Endothelial cell of umbilical vein (primary cell): Measurements from ENCODE around the gene GRIK1. TPM values are rescaled to one million over a fixed set of nuclear protein-coding genes. Genes with fewer than 3 reads are reported as not detected.

Experiments used
- BruUV-seq: library from RNA; stranded (reverse); fragments of 400-500 nt; replicated peaks from 2 replicates; lab custom pipeline; 2021; lab: Mats Ljungman, UMichigan
- CTCF ChIA-PET: fragments of 300-600, 350-600 bp; sonication (Branson Sonifier 250); formaldehyde crosslinking; loops from one replicate; lab custom pipeline; 2021; ENCODE audit warnings: antibody characterized with exemption, inconsistent platforms; lab: Charles Lee
- POLR2A ChIA-PET: fragments of 300-600, 350-600 bp; sonication (Branson Sonifier 250); formaldehyde crosslinking; loops from one replicate; lab custom pipeline; 2021; ENCODE audit warnings: antibody characterized with exemption, inconsistent platforms; lab: Charles Lee
- DNase-seq: peaks from one replicate; pipeline ENCODE4 v3.0.0-alpha.2; 2011; ENCODE audit warnings: low read depth, low spot score
- FAIRE-seq: peaks from 2 replicates; lab custom pipeline; 2011; peaks lifted over from hg19 to GRCh38; lab: Jason Lieb, UNC
- H2AFZ ChIP-seq: 2 replicates; pipeline ENCODE4 v1.6.0; 2012; ENCODE audit warnings: low read depth, low read length, control low read depth, inconsistent platforms
- H3K27ac ChIP-seq: 2 replicates; pipeline ENCODE4 v1.5.1; 2011; ENCODE audit warnings: low read depth, mild to moderate bottlenecking, control low read depth, low read length, moderate library complexity; ENCODE audit not compliant: insufficient read depth
- H3K27me3 ChIP-seq, 2 experiments: 2 replicates each; pipeline versions ENCODE4 v1.6.0 to v1.6.1; 2011; ENCODE audit warnings: low read length in 2 of 2, mixed read lengths in 1 of 2; ENCODE audit not compliant: control insufficient read depth in 2 of 2, insufficient read depth in 2 of 2
- H3K36me3 ChIP-seq, 2 experiments: 2 replicates in 1 of 2; 3 replicates in 1 of 2; pipeline ENCODE4 v1.5.1; 2011; ENCODE audit warnings: low read length in 2 of 2, mild to moderate bottlenecking in 1 of 2, moderate library complexity in 1 of 2; ENCODE audit not compliant: control insufficient read depth in 2 of 2, insufficient read depth in 2 of 2; ENCODE audit errors: extremely low read depth in 1 of 2
- H3K4me1 ChIP-seq: 3 replicates; pipeline ENCODE4 v1.5.1; 2011; ENCODE audit warnings: mild to moderate bottlenecking, low read length; ENCODE audit not compliant: control insufficient read depth, insufficient read depth; ENCODE audit errors: extremely low read depth
- H3K4me2 ChIP-seq: 2 replicates; pipeline ENCODE4 v1.6.1; 2011; ENCODE audit warnings: low read length, control low read depth, mixed read lengths; ENCODE audit not compliant: insufficient read depth
- H3K4me3 ChIP-seq, 3 experiments: fragments of 200-600 bp in 1 of 3; sonication (generic), shearing (Covaris generic) in 1 of 3; replicated peaks in 1 of 3; 2 replicates each; pipeline ENCODE4 v1.5.1; 2011 to 2016; ENCODE audit warnings: control low read depth in 3 of 3, low read length in 3 of 3, mild to moderate bottlenecking in 2 of 3, inconsistent platforms in 1 of 3, low read depth in 1 of 3, moderate library complexity in 1 of 3; ENCODE audit not compliant: insufficient read depth in 1 of 3
- H3K79me2 ChIP-seq: 2 replicates; pipeline ENCODE4 v1.6.0; 2012; ENCODE audit warnings: low read length, inconsistent platforms; ENCODE audit not compliant: control insufficient read depth, insufficient read depth
- H3K9ac ChIP-seq: replicated peaks from 2 replicates; pipeline ENCODE3; 2011; ENCODE audit warnings: low read length, control low read depth; ENCODE audit not compliant: insufficient read depth; ENCODE audit errors: extremely low read depth
- H3K9me1 ChIP-seq: replicated peaks from 3 replicates; pipeline ENCODE4 v1.6.0; 2011; ENCODE audit warnings: mild to moderate bottlenecking, low read length; ENCODE audit not compliant: control insufficient read depth, insufficient read depth; ENCODE audit errors: extremely low read depth
- H3K9me3 ChIP-seq: replicated peaks from 2 replicates; pipeline ENCODE4 v1.5.1; 2012; ENCODE audit warnings: low read length, inconsistent platforms; ENCODE audit not compliant: control insufficient read depth, insufficient read depth
- H4K20me1 ChIP-seq: replicated peaks from 2 replicates; pipeline ENCODE3; 2011; ENCODE audit warnings: mild to moderate bottlenecking, low read length; ENCODE audit not compliant: control insufficient read depth, insufficient read depth; ENCODE audit errors: extremely low read depth
- EZH2 ChIP-seq: IDR thresholded peaks from 2 replicates; pipeline ENCODE4 v1.6.1; 2012; ENCODE audit warnings: borderline replicate concordance, low read depth, mild to moderate bottlenecking, moderate library complexity, low read length, inconsistent platforms; ENCODE audit not compliant: severe bottlenecking
- MYC ChIP-seq: IDR thresholded peaks from one replicate; pipeline ENCODE4 v1.6.1; 2011; ENCODE audit warnings: mild to moderate bottlenecking, low read depth, low read length
- POLR2AphosphoS5 ChIP-seq: IDR thresholded peaks from 2 replicates; pipeline ENCODE4 v1.6.1; 2012; ENCODE audit warnings: low read depth, mild to moderate bottlenecking, control low read depth, low read length, moderate library complexity; ENCODE audit not compliant: insufficient read depth
- dilution Hi-C: fragments of 300-500 bp; cut with MboI; formaldehyde crosslinking; loops from one replicate; pipeline ENCODE4 v1.15.0; 2019; ENCODE audit warnings: low sequenced_read_pairs; ENCODE audit not compliant: extremely low pct_ligation_motif_present
- intact Hi-C: fragments of 100-400 bp; cut with micrococcal nuclease; formaldehyde crosslinking; loops from one replicate; pipeline ENCODE4 v1.10.0; 2022
- polyA plus RNA-seq, 4 experiments: library from polyadenylated mRNA; depleted of rRNA in 3 of 4; stranded (reverse) in 3 of 4; unstranded in 1 of 4; fragments of >200 nt; gene quantifications; 2 replicates each; pipeline versions ENCODE4 v1.2.1 to v1.2.3, GENCODE V29; 2011 to 2012; ENCODE audit warnings: missing spikeins in 1 of 4
- total RNA-seq: library from RNA; stranded (reverse); gene quantifications from 2 replicates; pipeline ENCODE4 v1.2.3, GENCODE V29; 2021

The GRIK1 gene
- total and polyA plus RNA-seq, 2 donors (not counting 3 experiments of a cell fraction or from before 2014, with no cell fraction given) = not detected

DNA sequence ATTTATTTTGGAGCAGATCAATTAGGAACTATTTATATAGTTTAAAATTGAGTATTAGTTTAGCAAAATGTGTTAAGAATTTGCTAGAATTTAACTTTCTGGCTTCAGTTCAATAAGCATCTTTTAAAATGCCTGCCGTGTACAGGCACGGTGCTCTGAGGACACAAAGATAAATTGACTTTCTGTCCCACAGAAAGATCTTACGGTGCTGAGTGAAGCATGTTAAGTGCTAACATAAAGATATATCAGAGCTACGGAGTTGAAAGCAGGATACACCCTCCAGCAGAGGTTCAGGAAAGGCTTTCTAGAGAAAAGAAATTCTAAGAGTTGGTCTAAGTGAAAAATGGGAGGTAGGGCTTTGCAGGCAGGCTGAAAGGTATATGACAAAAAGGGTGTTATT, 305.4 kb downstream of the GRIK1 start:
- no peaks in the 10 kb centered on the region for H4K20me1 ChIP-seq
- H2AFZ ChIP-seq = no peak overlapping the region
- no peaks in the 10 kb centered on the region for H3K79me2 ChIP-seq
- no peaks in the 10 kb centered on the region for H3K36me3 ChIP-seq
- ChIA-PET CTCF (interaction anchor here (0.9 kb wide), 1 partner anchor 11 kb away, joined by 3 read pairs; no protein-coding TSS in a partner anchor), POLR2A (no interaction called here)
- H3K4me3 ChIP-seq = no peak overlapping the region
- H3K27me3 ChIP-seq = peaks cover 0 to 2% of the 10 kb centered on the region in 2 experiments
- dilution Hi-C loops = no loop called here
- no peaks in the 10 kb centered on the region for H3K4me1 ChIP-seq
- H3K9me1 ChIP-seq = no peaks in the 10 kb centered on the region
- DNase-seq (no peak), FAIRE-seq (no peak)
- BruUV-seq = no TSS peak
- TF ChIP-seq MYC = no peak
- TF ChIP-seq EZH2 = no peak
- TF ChIP-seq POLR2AphosphoS5 = no peak
- no peak overlapping the region for H3K9ac ChIP-seq
- no peak overlapping the region for H3K27ac ChIP-seq
- H3K9me3 ChIP-seq = no peaks in the 10 kb centered on the region
- intact Hi-C loops = no loop called here
- H3K4me2 ChIP-seq = no peak overlapping the region

DNA sequence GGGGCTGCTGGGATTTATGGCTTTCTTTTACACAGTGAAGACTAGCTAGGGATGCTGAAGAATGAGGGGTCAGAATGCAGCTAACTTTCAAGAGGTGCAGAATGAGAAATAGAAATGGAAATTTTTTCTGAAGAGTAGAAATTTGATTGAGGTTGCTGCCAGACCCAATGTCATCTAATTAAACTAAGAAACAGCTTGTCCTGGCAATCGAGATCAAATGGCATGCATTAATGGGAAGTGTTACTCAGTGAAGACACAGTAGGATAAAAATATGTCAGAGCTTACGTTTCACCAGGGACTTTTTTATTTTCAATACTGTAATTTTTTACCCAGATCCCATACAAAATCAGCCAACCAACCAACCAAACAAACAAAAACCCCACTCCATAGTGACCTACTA, 306.0 kb downstream of the GRIK1 start:
- no peak for TF ChIP-seq EZH2
- dilution Hi-C loops = no loop called here
- Histone ChIP-seq H3K9ac (no peak overlapping the region), H3K27ac (no peak overlapping the region), H3K4me2 (no peak overlapping the region), H3K4me3 (no peak overlapping the region), H3K4me1 (no peaks in the 10 kb centered on the region), H2AFZ (no peak overlapping the region), H3K79me2 (no peaks in the 10 kb centered on the region), H3K9me3 (no peaks in the 10 kb centered on the region), H3K27me3 (peaks cover 0 to 2% of the 10 kb centered on the region in 2 experiments), H3K36me3 (no peaks in the 10 kb centered on the region), H3K9me1 (no peaks in the 10 kb centered on the region), H4K20me1 (no peaks in the 10 kb centered on the region)
- intact Hi-C loops = no loop called here
- ChIA-PET CTCF (interaction anchor here (0.9 kb wide), 1 partner anchor 10 kb away, joined by 3 read pairs; no protein-coding TSS in a partner anchor), POLR2A (no interaction called here)
- FAIRE-seq (no peak), DNase-seq (no peak)
- no TSS peak for BruUV-seq
